Measurements from ENCODE around the gene IL6ST. TPM values are rescaled to one million over a fixed set of nuclear protein-coding genes. Genes with fewer than 3 reads are reported as not detected.

The IL6ST gene
- total RNA-seq, 1 experiment from 2014 or later, result 39.8 TPM

DNA sequence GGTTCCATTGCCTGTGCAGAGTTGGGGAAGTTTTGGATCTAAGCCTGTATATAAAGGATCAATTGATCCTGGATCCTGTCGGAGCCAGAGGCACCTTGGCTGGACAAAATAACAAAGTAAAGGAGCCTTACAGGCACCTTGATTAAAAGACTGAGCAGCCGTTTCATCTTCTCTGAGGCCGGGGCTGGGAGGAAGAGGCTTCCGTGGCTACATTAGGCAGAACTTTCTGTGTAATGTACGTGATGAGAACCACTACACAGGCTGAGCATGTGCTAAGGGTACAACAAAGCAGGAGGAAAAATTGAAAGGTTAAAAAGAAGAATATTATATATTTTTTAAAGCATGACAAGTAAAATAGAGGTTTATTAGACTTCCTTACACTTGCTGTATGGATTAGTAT is 106.6 kb downstream of the IL6ST start:
- no TSS peak for BruUV-seq (replicated peaks)
- no peak overlapping the region for H3K27ac ChIP-seq (ENCODE audit: low read depth, low read length, poor library complexity, severe bottlenecking)
- no peak for DNase-seq (ENCODE audit: low spot score)
- no peaks in the 10 kb centered on the region for H3K9me3 ChIP-seq (ENCODE audit: low read depth, low read length, poor library complexity, severe bottlenecking)
- H3K4me3 ChIP-seq (ENCODE audit: low read depth, low read length, poor library complexity, severe bottlenecking), result no peak overlapping the region
- ChIA-PET POLR2A (ENCODE audit: low non-redundant PET) (interaction anchor here (0.7 kb wide), 1 partner anchor 18 kb away, joined by 5 read pairs; no protein-coding TSS in a partner anchor), CTCF (no interaction called here)
- TF ChIP-seq, protein P1, sequence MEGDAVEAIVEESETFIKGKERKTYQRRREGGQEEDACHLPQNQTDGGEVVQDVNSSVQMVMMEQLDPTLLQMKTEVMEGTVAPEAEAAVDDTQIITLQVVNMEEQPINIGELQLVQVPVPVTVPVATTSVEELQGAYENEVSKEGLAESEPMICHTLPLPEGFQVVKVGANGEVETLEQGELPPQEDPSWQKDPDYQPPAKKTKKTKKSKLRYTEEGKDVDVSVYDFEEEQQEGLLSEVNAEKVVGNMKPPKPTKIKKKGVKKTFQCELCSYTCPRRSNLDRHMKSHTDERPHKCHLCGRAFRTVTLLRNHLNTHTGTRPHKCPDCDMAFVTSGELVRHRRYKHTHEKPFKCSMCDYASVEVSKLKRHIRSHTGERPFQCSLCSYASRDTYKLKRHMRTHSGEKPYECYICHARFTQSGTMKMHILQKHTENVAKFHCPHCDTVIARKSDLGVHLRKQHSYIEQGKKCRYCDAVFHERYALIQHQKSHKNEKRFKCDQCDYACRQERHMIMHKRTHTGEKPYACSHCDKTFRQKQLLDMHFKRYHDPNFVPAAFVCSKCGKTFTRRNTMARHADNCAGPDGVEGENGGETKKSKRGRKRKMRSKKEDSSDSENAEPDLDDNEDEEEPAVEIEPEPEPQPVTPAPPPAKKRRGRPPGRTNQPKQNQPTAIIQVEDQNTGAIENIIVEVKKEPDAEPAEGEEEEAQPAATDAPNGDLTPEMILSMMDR (conservative IDR thresholded peaks at IDR 0.05; ENCODE audit: low read depth, low read length), result no peak
- TF ChIP-seq EZH2 (IDR thresholded peaks at IDR 0.05; ENCODE audit: borderline replicate concordance, low read depth, low read length, poor library complexity, severe bottlenecking), result no peak
- no peaks in the 10 kb centered on the region for H3K36me3 ChIP-seq (ENCODE audit: insufficient read depth, low read length, poor library complexity, severe bottlenecking)
- H3K4me1 ChIP-seq (ENCODE audit: insufficient read depth, low read length, poor library complexity, severe bottlenecking), result no peaks in the 10 kb centered on the region
- intact Hi-C loops (cut with micrococcal nuclease; ENCODE audit: unreplicated experiment), result no loop called here
- H3K27me3 ChIP-seq (replicated peaks; ENCODE audit: insufficient read depth, low read depth, low read length, poor library complexity), result no peaks in the 10 kb centered on the region

DNA sequence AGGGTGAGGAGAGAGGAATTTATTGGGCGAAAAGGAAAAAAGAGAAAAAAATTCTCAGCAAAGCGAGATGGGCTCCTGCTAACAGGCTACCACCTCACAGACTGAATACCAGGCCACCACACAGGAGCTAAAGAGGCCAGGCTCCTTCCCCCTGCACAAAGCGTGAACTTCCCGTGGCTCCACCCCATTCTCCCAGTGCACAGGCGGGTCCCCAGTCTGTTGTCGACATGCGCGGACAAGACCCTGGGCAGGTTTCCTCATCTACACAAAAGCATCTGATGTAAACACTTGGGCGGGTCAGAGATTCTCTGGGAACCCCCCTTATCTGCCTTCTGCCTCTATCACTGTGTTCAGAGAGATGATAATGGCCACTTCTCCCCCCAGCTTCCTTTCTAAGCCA is 109.4 kb downstream of the IL6ST start:
- no peaks in the 10 kb centered on the region for H3K4me1 ChIP-seq (ENCODE audit: insufficient read depth, low read length, poor library complexity, severe bottlenecking)
- H3K9me3 ChIP-seq (ENCODE audit: low read depth, low read length, poor library complexity, severe bottlenecking), result no peaks in the 10 kb centered on the region
- BruUV-seq (replicated peaks), result no TSS peak
- CTCF ChIA-PET, result no interaction called here
- no peak for DNase-seq (ENCODE audit: low spot score)
- H3K36me3 ChIP-seq (ENCODE audit: insufficient read depth, low read length, poor library complexity, severe bottlenecking), result no peaks in the 10 kb centered on the region
- no peak for TF ChIP-seq EZH2 (IDR thresholded peaks at IDR 0.05; ENCODE audit: borderline replicate concordance, low read depth, low read length, poor library complexity, severe bottlenecking)
- TF ChIP-seq, protein P1 (conservative IDR thresholded peaks at IDR 0.05; ENCODE audit: low read depth, low read length), result no peak
- POLR2A ChIA-PET (ENCODE audit: low non-redundant PET), result no interaction called here
- H3K27me3 ChIP-seq (replicated peaks; ENCODE audit: insufficient read depth, low read depth, low read length, poor library complexity), result no peaks in the 10 kb centered on the region
- H3K27ac ChIP-seq (ENCODE audit: low read depth, low read length, poor library complexity, severe bottlenecking), result no peak overlapping the region
- no peak overlapping the region for H3K4me3 ChIP-seq (ENCODE audit: low read depth, low read length, poor library complexity, severe bottlenecking)
- intact Hi-C loops (cut with micrococcal nuclease; ENCODE audit: unreplicated experiment), result no loop called here

Other genes starting within 250 kb of the IL6ST start
- 0.11 and 0.24 TPM in 2 replicates for gene IL31RA, start 143.6 kb downstream of the IL6ST start, total RNA-seq (2021)
- not detected in 2 replicates for gene ANKRD55, start 238.4 kb upstream of the IL6ST start, total RNA-seq (2021)

Measured in A673 (cell line).